Measurements from ENCODE around the gene KIAA0319L.

The KIAA0319L gene

GRCh38 chr1:35555212-35555584 lies 2.0 kb downstream of the KIAA0319L start:
- no peak overlapping the region for H3K4me3 ChIP-seq (ENCODE audit: extremely low read depth, insufficient read depth, low read length, poor library complexity, severe bottlenecking)
- H3K27ac ChIP-seq (ENCODE audit: low read depth, low read length, severe bottlenecking) = no peak overlapping the region
- peaks cover 44% of the 10 kb centered on the region for H3K36me3 ChIP-seq (ENCODE audit: control insufficient read depth, insufficient read depth, low read length)
- 17 to 23% methylated on average over 2 of the region's 4 CpGs for WGBS, 2 experiments (ENCODE audit: insufficient coverage in 2 of 2)
- H3K4me1 ChIP-seq (ENCODE audit: control insufficient read depth, insufficient read depth, low read length, poor library complexity, severe bottlenecking) = peaks cover 34% of the 10 kb centered on the region
- H3K9me3 ChIP-seq (ENCODE audit: control insufficient read depth, low read length) = no peaks in the 10 kb centered on the region

- Histone ChIP-seq H3K4me1 (ENCODE audit: control insufficient read depth, insufficient read depth, low read length, poor library complexity, severe bottlenecking) (peaks cover 32% of the 10 kb centered on the region), H3K27ac (ENCODE audit: low read depth, low read length, severe bottlenecking) (no peak overlapping the region), H3K36me3 (ENCODE audit: control insufficient read depth, insufficient read depth, low read length) (peaks cover 44% of the 10 kb centered on the region), H3K9me3 (ENCODE audit: control insufficient read depth, low read length) (no peaks in the 10 kb centered on the region), H3K4me3 (ENCODE audit: extremely low read depth, insufficient read depth, low read length, poor library complexity, severe bottlenecking) (no peak overlapping the region)
- WGBS, 2 experiments (ENCODE audit: insufficient coverage in 2 of 2) = 42 to 50% methylated on average over 3 to 5 of the region's 7 CpGs
Measured at GRCh38 chr1:35554266-35555211, 2.7 kb downstream of the KIAA0319L start.

- no peak overlapping the region for H3K27ac ChIP-seq (ENCODE audit: low read depth, low read length, severe bottlenecking)
- no peaks in the 10 kb centered on the region for H3K9me3 ChIP-seq (ENCODE audit: control insufficient read depth, low read length)
- peaks cover 51% of the 10 kb centered on the region for H3K36me3 ChIP-seq (ENCODE audit: control insufficient read depth, insufficient read depth, low read length)
- H3K4me1 ChIP-seq (ENCODE audit: control insufficient read depth, insufficient read depth, low read length, poor library complexity, severe bottlenecking) = peaks cover 25% of the 10 kb centered on the region
- no peak overlapping the region for H3K4me3 ChIP-seq (ENCODE audit: extremely low read depth, insufficient read depth, low read length, poor library complexity, severe bottlenecking)
- WGBS, 2 experiments (ENCODE audit: insufficient coverage in 2 of 2) = 60% methylated on average over 1 of the region's 2 CpGs; no CpG with 5 or more reads in 1 of the 2 experiments
Measured at GRCh38 chr1:35553851-35554250, 3.4 kb downstream of the KIAA0319L start.

GRCh38 chr1:35546614-35547013 lies 10.6 kb downstream of the KIAA0319L start:
- H3K27ac ChIP-seq (ENCODE audit: low read depth, low read length, severe bottlenecking) = no peak overlapping the region
- no peak overlapping the region for H3K4me3 ChIP-seq (ENCODE audit: extremely low read depth, insufficient read depth, low read length, poor library complexity, severe bottlenecking)
- WGBS, 2 experiments (ENCODE audit: insufficient coverage in 2 of 2) = 100% methylated on average over 1 of the region's 1 CpG; no CpG with 5 or more reads in 1 of the 2 experiments
- H3K9me3 ChIP-seq (ENCODE audit: control insufficient read depth, low read length) = no peaks in the 10 kb centered on the region
- H3K4me1 ChIP-seq (ENCODE audit: control insufficient read depth, insufficient read depth, low read length, poor library complexity, severe bottlenecking) = no peaks in the 10 kb centered on the region
- H3K36me3 ChIP-seq (ENCODE audit: control insufficient read depth, insufficient read depth, low read length) = peaks cover 62% of the 10 kb centered on the region

GRCh38 chr1:35544976-35545375 lies 12.2 kb downstream of the KIAA0319L start:
- WGBS, 2 experiments (ENCODE audit: insufficient coverage in 2 of 2) = 41 to 57% methylated on average over 3 of the region's 3 CpGs
- Histone ChIP-seq H3K4me3 (ENCODE audit: extremely low read depth, insufficient read depth, low read length, poor library complexity, severe bottlenecking) (no peak overlapping the region), H3K4me1 (ENCODE audit: control insufficient read depth, insufficient read depth, low read length, poor library complexity, severe bottlenecking) (no peaks in the 10 kb centered on the region), H3K9me3 (ENCODE audit: control insufficient read depth, low read length) (no peaks in the 10 kb centered on the region), H3K27ac (ENCODE audit: low read depth, low read length, severe bottlenecking) (no peak overlapping the region), H3K36me3 (ENCODE audit: control insufficient read depth, insufficient read depth, low read length) (peaks cover 59% of the 10 kb centered on the region)

- H3K4me3 ChIP-seq (ENCODE audit: extremely low read depth, insufficient read depth, low read length, poor library complexity, severe bottlenecking) = no peak overlapping the region
Measured at GRCh38 chr1:35539824-35540261, 17.4 kb downstream of the KIAA0319L start.

GRCh38 chr1:35539073-35539823 lies 18.0 kb downstream of the KIAA0319L start:
- H3K9me3 ChIP-seq (ENCODE audit: control insufficient read depth, low read length) = no peaks in the 10 kb centered on the region
- peaks cover 26% of the 10 kb centered on the region for H3K36me3 ChIP-seq (ENCODE audit: control insufficient read depth, insufficient read depth, low read length)
- 79 to 92% methylated on average over 4 of the region's 6 CpGs for WGBS, 2 experiments (ENCODE audit: insufficient coverage in 2 of 2)
- no peak overlapping the region for H3K4me3 ChIP-seq (ENCODE audit: extremely low read depth, insufficient read depth, low read length, poor library complexity, severe bottlenecking)
- H3K4me1 ChIP-seq (ENCODE audit: control insufficient read depth, insufficient read depth, low read length, poor library complexity, severe bottlenecking) = peaks cover 7% of the 10 kb centered on the region
- peak overlapping the region; percentile 7 for H3K27ac ChIP-seq (ENCODE audit: low read depth, low read length, severe bottlenecking)

More at GRCh38 chr1:35539824-35540261, 17.4 kb downstream of the KIAA0319L start:
- peaks cover 28% of the 10 kb centered on the region for H3K36me3 ChIP-seq (ENCODE audit: control insufficient read depth, insufficient read depth, low read length)
- WGBS, 2 experiments (ENCODE audit: insufficient coverage in 2 of 2) = no CpG with 5 or more reads among the region's 1 CpG
- peaks cover 7% of the 10 kb centered on the region for H3K4me1 ChIP-seq (ENCODE audit: control insufficient read depth, insufficient read depth, low read length, poor library complexity, severe bottlenecking)
- peak overlapping the region; percentile 7 for H3K27ac ChIP-seq (ENCODE audit: low read depth, low read length, severe bottlenecking)
- no peaks in the 10 kb centered on the region for H3K9me3 ChIP-seq (ENCODE audit: control insufficient read depth, low read length)

GRCh38 chr1:35537806-35538205 lies 19.4 kb downstream of the KIAA0319L start:
- WGBS, 2 experiments (ENCODE audit: insufficient coverage in 2 of 2) = 71% methylated on average over 1 of the region's 1 CpG; no CpG with 5 or more reads in 1 of the 2 experiments
- peaks cover 7% of the 10 kb centered on the region for H3K4me1 ChIP-seq (ENCODE audit: control insufficient read depth, insufficient read depth, low read length, poor library complexity, severe bottlenecking)
- no peaks in the 10 kb centered on the region for H3K9me3 ChIP-seq (ENCODE audit: control insufficient read depth, low read length)
- H3K27ac ChIP-seq (ENCODE audit: low read depth, low read length, severe bottlenecking) = no peak overlapping the region
- no peak overlapping the region for H3K4me3 ChIP-seq (ENCODE audit: extremely low read depth, insufficient read depth, low read length, poor library complexity, severe bottlenecking)
- H3K36me3 ChIP-seq (ENCODE audit: control insufficient read depth, insufficient read depth, low read length) = peaks cover 30% of the 10 kb centered on the region

GRCh38 chr1:35536556-35537162 lies 20.5 kb downstream of the KIAA0319L start:
- H3K27ac ChIP-seq (ENCODE audit: low read depth, low read length, severe bottlenecking) = no peak overlapping the region
- no peaks in the 10 kb centered on the region for H3K9me3 ChIP-seq (ENCODE audit: control insufficient read depth, low read length)
- peaks cover 7% of the 10 kb centered on the region for H3K4me1 ChIP-seq (ENCODE audit: control insufficient read depth, insufficient read depth, low read length, poor library complexity, severe bottlenecking)
- peaks cover 27% of the 10 kb centered on the region for H3K36me3 ChIP-seq (ENCODE audit: control insufficient read depth, insufficient read depth, low read length)
- WGBS, 2 experiments (ENCODE audit: insufficient coverage in 2 of 2) = 100% methylated on average over 1 of the region's 2 CpGs; no CpG with 5 or more reads in 1 of the 2 experiments
- no peak overlapping the region for H3K4me3 ChIP-seq (ENCODE audit: extremely low read depth, insufficient read depth, low read length, poor library complexity, severe bottlenecking)

GRCh38 chr1:35535243-35535642 lies 22.0 kb downstream of the KIAA0319L start:
- Histone ChIP-seq H3K4me1 (ENCODE audit: control insufficient read depth, insufficient read depth, low read length, poor library complexity, severe bottlenecking) (peaks cover 7% of the 10 kb centered on the region), H3K27ac (ENCODE audit: low read depth, low read length, severe bottlenecking) (no peak overlapping the region), H3K4me3 (ENCODE audit: extremely low read depth, insufficient read depth, low read length, poor library complexity, severe bottlenecking) (no peak overlapping the region), H3K36me3 (ENCODE audit: control insufficient read depth, insufficient read depth, low read length) (peaks cover 31% of the 10 kb centered on the region), H3K9me3 (ENCODE audit: control insufficient read depth, low read length) (peaks cover 11% of the 10 kb centered on the region)

Measured in mesodermal cell (in vitro differentiated cells).